ENCODE data around the gene FBP2. TPM values are rescaled to one million over a fixed set of nuclear protein-coding genes. Genes with fewer than 3 reads are reported as not detected.
A peak's percentile ranks its signal among the peaks of the same experiment; 100 is the strongest.

The FBP2 gene
- total and polyA plus RNA-seq, 2 experiments from 2014 or later: 0.20 to 0.30 TPM

DNA sequence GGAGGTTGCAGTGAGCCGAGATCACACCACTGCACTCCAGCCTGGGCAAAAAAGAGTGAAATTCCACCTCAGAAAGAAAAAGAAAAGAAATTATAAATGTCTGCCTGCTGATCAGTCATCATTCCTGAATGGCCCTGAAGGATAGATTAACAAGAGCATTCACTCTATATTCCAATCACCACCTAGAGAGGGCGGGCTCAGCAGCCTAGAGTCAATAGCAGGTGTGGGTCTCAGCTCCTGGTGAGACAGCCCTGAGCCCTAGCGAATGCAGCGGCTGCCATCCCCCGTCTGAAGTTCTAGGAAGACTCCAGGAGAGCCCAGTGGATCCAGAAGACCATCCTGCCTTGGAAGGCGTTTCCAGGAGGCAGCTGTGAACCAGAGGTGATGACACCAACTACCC lies 33.7 kb upstream of the FBP2 start:
- H3K9me2 ChIP-seq (replicated peaks; ENCODE audit: insufficient read depth): no peaks in the 10 kb centered on the region
- no peaks in the 10 kb centered on the region for H3K79me2 ChIP-seq
- H3K36me3 ChIP-seq (replicated peaks; ENCODE audit: insufficient read depth, low read depth): no peaks in the 10 kb centered on the region
- peaks cover 22% of the 10 kb centered on the region for H3K4me1 ChIP-seq (ENCODE audit: insufficient read depth)
- no peaks in the 10 kb centered on the region for H4K20me1 ChIP-seq (ENCODE audit: insufficient read depth, poor library complexity, severe bottlenecking)
- H3K4me2 ChIP-seq: no peak overlapping the region
- TF ChIP-seq EZH2phosphoT487 (IDR thresholded peaks at IDR 0.05; ENCODE audit: low read depth, severe bottlenecking, unreplicated experiment) (no peak), EZH2 (IDR thresholded peaks at IDR 0.05; ENCODE audit: borderline replicate concordance) (no peak)
- TF ChIP-seq, protein P1, sequence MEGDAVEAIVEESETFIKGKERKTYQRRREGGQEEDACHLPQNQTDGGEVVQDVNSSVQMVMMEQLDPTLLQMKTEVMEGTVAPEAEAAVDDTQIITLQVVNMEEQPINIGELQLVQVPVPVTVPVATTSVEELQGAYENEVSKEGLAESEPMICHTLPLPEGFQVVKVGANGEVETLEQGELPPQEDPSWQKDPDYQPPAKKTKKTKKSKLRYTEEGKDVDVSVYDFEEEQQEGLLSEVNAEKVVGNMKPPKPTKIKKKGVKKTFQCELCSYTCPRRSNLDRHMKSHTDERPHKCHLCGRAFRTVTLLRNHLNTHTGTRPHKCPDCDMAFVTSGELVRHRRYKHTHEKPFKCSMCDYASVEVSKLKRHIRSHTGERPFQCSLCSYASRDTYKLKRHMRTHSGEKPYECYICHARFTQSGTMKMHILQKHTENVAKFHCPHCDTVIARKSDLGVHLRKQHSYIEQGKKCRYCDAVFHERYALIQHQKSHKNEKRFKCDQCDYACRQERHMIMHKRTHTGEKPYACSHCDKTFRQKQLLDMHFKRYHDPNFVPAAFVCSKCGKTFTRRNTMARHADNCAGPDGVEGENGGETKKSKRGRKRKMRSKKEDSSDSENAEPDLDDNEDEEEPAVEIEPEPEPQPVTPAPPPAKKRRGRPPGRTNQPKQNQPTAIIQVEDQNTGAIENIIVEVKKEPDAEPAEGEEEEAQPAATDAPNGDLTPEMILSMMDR (IDR thresholded peaks at IDR 0.05; ENCODE audit: poor library complexity): no peak
- DNase-seq (ENCODE audit: low spot score): no peak
- no peaks in the 10 kb centered on the region for H3K27me3 ChIP-seq
- no peaks in the 10 kb centered on the region for H3K9me3 ChIP-seq (ENCODE audit: low read depth)
- 84% methylated on average over 6 of the region's 6 CpGs for WGBS (ENCODE audit: low lambda C conversion rate, missing lambda C conversion rate)
- no peak overlapping the region for H2AFZ ChIP-seq
- H3K4me3 ChIP-seq: no peak overlapping the region
- H3K27ac ChIP-seq: no peak overlapping the region

DNA sequence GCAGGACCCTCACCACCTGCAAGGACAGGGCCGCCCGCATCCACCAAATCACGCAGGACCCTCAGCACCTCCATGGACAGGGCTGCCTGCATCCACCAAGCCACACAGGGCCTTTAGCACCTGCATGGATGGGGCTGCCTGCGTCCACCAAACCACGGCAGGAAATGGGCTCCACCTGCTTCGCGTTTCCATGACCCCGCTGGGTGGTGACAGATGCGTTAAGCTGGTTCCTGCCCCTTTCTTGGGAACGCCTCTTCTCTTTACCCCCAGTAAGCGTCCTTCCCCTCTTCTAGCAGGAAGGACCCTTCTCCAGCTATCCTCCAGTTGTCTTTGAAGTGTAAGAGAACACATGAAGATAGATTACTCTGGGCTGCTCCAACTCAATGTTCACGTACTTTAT lies 32.2 kb upstream of the FBP2 start:
- Histone ChIP-seq H3K9me3 (ENCODE audit: low read depth) (no peaks in the 10 kb centered on the region), H2AFZ (no peak overlapping the region), H3K27me3 (no peaks in the 10 kb centered on the region), H3K36me3 (replicated peaks; ENCODE audit: insufficient read depth, low read depth) (no peaks in the 10 kb centered on the region), H3K4me1 (ENCODE audit: insufficient read depth) (peaks cover 9% of the 10 kb centered on the region), H3K4me3 (no peak overlapping the region), H3K27ac (no peak overlapping the region), H4K20me1 (ENCODE audit: insufficient read depth, poor library complexity, severe bottlenecking) (no peaks in the 10 kb centered on the region), H3K9me2 (replicated peaks; ENCODE audit: insufficient read depth) (no peaks in the 10 kb centered on the region), H3K4me2 (no peak overlapping the region), H3K79me2 (no peaks in the 10 kb centered on the region)
- 73% methylated on average over 12 of the region's 12 CpGs for whole genome bisulfite sequencing (ENCODE audit: low lambda C conversion rate, missing lambda C conversion rate)
- no peak for DNase-seq (ENCODE audit: low spot score)
- TF ChIP-seq, protein P1 (IDR thresholded peaks at IDR 0.05; ENCODE audit: poor library complexity): no peak
- TF ChIP-seq EZH2 (IDR thresholded peaks at IDR 0.05; ENCODE audit: borderline replicate concordance): no peak
- TF ChIP-seq EZH2phosphoT487 (IDR thresholded peaks at IDR 0.05; ENCODE audit: low read depth, severe bottlenecking, unreplicated experiment): no peak

DNA sequence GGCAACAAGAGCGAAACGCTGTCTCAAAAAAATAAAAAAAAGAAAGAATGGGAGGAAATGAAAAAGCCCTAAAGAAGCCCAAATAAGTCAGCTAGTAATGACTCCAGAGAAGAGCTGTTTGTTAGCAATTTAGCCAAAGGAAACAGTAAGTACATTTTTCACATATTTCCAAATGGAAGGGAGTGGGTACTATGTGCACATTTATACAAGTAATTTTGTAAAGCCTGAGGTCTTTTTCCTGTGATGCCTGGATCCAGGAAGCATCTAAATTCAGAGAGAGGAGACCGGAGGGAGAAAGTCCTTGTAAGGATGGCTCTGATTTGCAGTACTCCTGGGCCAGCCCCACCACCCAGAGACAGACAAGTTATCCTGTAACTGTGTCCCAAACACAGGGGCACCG lies 31.0 kb upstream of the FBP2 start:
- Histone ChIP-seq H4K20me1 (ENCODE audit: insufficient read depth, poor library complexity, severe bottlenecking) (no peaks in the 10 kb centered on the region), H3K4me1 (ENCODE audit: insufficient read depth) (no peaks in the 10 kb centered on the region), H3K4me3 (no peak overlapping the region), H2AFZ (no peak overlapping the region), H3K27me3 (no peaks in the 10 kb centered on the region), H3K36me3 (replicated peaks; ENCODE audit: insufficient read depth, low read depth) (no peaks in the 10 kb centered on the region), H3K9me2 (replicated peaks; ENCODE audit: insufficient read depth) (no peaks in the 10 kb centered on the region), H3K79me2 (no peaks in the 10 kb centered on the region), H3K27ac (no peak overlapping the region), H3K9me3 (ENCODE audit: low read depth) (no peaks in the 10 kb centered on the region), H3K4me2 (no peak overlapping the region)
- TF ChIP-seq EZH2phosphoT487 (IDR thresholded peaks at IDR 0.05; ENCODE audit: low read depth, severe bottlenecking, unreplicated experiment): no peak
- TF ChIP-seq, protein P1 (IDR thresholded peaks at IDR 0.05; ENCODE audit: poor library complexity): no peak
- TF ChIP-seq EZH2 (IDR thresholded peaks at IDR 0.05; ENCODE audit: borderline replicate concordance): no peak
- DNase-seq (ENCODE audit: low spot score): no peak
- WGBS (ENCODE audit: low lambda C conversion rate, missing lambda C conversion rate): 79% methylated on average over 4 of the region's 4 CpGs

DNA sequence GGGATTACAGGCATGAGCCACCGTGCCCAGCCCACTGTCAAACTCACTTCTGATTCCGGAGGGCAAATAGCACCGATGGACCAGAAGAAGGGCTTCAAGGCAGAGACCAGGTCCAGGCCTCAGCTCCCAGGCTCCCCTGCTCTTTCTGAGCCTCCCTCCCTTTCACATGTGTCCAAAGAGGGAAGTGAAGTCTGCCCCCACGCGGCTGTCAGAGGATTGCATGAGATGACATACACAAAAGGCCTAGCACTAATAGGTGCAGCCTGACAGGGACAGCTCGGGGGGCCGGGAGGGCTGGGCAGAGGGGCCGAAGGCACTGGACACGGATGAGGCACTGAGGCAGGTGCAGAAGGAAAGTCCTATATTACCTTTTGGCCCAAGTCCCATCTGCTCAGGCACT lies 29.6 kb upstream of the FBP2 start:
- Histone ChIP-seq H3K27ac (no peak overlapping the region), H3K4me3 (no peak overlapping the region), H2AFZ (no peak overlapping the region), H3K9me3 (ENCODE audit: low read depth) (no peaks in the 10 kb centered on the region), H3K27me3 (no peaks in the 10 kb centered on the region), H3K79me2 (no peaks in the 10 kb centered on the region), H3K4me2 (no peak overlapping the region), H3K4me1 (ENCODE audit: insufficient read depth) (no peaks in the 10 kb centered on the region), H4K20me1 (ENCODE audit: insufficient read depth, poor library complexity, severe bottlenecking) (no peaks in the 10 kb centered on the region), H3K9me2 (replicated peaks; ENCODE audit: insufficient read depth) (no peaks in the 10 kb centered on the region), H3K36me3 (replicated peaks; ENCODE audit: insufficient read depth, low read depth) (no peaks in the 10 kb centered on the region)
- 66% methylated on average over 9 of the region's 9 CpGs for WGBS (ENCODE audit: low lambda C conversion rate, missing lambda C conversion rate)
- peak; percentile 61 for DNase-seq (ENCODE audit: low spot score)
- TF ChIP-seq, protein P1 (IDR thresholded peaks at IDR 0.05; ENCODE audit: poor library complexity): peak; percentile 45
- no peak for TF ChIP-seq EZH2phosphoT487 (IDR thresholded peaks at IDR 0.05; ENCODE audit: low read depth, severe bottlenecking, unreplicated experiment)
- TF ChIP-seq EZH2 (IDR thresholded peaks at IDR 0.05; ENCODE audit: borderline replicate concordance): no peak

Measured in hepatocyte (in vitro differentiated cells).